Aorta (tissue), 5 donors: ENCODE data around the gene ASTN2. TPM values are rescaled to one million over a fixed set of nuclear protein-coding genes. Genes with fewer than 3 reads are reported as not detected.

Experiments
- ATAC-seq: fragments of 200-7000 bp; cut with Tn5 transposase; one replicate; pipeline ENCODE4 v1.9.1; 2022; ENCODE audit warnings: moderate library complexity; ENCODE audit not compliant: low FRiP score
- DNase-seq, 2 donors: peaks; one replicate each; pipeline ENCODE4 v3.0.0-alpha.2; 2020
- H3K27ac ChIP-seq, 2 donors: one replicate each; pipeline ENCODE4 v1.5.1; 2013; ENCODE audit warnings: low read length in 2 of 2, mild to moderate bottlenecking in 2 of 2, moderate library complexity in 2 of 2, control low read depth in 1 of 2, inconsistent platforms in 1 of 2, low read depth in 1 of 2
- H3K27me3 ChIP-seq, 2 donors: one replicate each; pipeline ENCODE4 v1.6.1; 2013; ENCODE audit warnings: control low read depth in 1 of 2, low read length in 1 of 2, mild to moderate bottlenecking in 1 of 2, moderate library complexity in 1 of 2; ENCODE audit not compliant: insufficient read depth in 2 of 2, control insufficient read depth in 1 of 2
- H3K36me3 ChIP-seq, 2 donors: one replicate each; pipeline ENCODE4 v1.6.1; 2013; ENCODE audit warnings: control low read depth in 1 of 2, low read length in 1 of 2, mild to moderate bottlenecking in 1 of 2; ENCODE audit not compliant: insufficient read depth in 2 of 2, control insufficient read depth in 1 of 2
- H3K4me1 ChIP-seq, 2 donors: one replicate each; pipeline ENCODE4 v1.6.1; 2013; ENCODE audit warnings: low read length in 2 of 2, control low read depth in 1 of 2, mild to moderate bottlenecking in 1 of 2, moderate library complexity in 1 of 2; ENCODE audit not compliant: insufficient read depth in 2 of 2, control insufficient read depth in 1 of 2
- H3K4me3 ChIP-seq, 2 donors: one replicate each; pipeline ENCODE4 v1.5.1; 2013; ENCODE audit warnings: low read length in 2 of 2, control low read depth in 1 of 2, mild to moderate bottlenecking in 1 of 2
- H3K9me3 ChIP-seq: one replicate; pipeline ENCODE4 v1.6.1; 2013; ENCODE audit warnings: mild to moderate bottlenecking, low read length; ENCODE audit not compliant: control insufficient read depth
- WGBS, 2 donors: extraction: QIAGEN DNeasy Blood & Tissue Kit; methylation state at CpG; one replicate each; pipeline ENCODE4 v1.1.7; 2013; 5-methylcytosine and 5-hydroxymethylcytosine counted together
- intact Hi-C, 2 donors: fragments of 100-400 bp; cut with DNase I; formaldehyde crosslinking; loops; one replicate each; pipeline versions ENCODE4 v1.14.2 to v1.15.0; 2022
- polyA plus RNA-seq, 2 donors: library from polyadenylated mRNA; stranded (reverse); fragments of 200-250 nt; gene quantifications; one replicate each; pipeline ENCODE4 v1.2.3, GENCODE V29; 2013
- total RNA-seq, 2 donors: library from RNA; stranded (reverse); fragmentation: NEBNext Ultra II Directional; extraction: Animal tissue kit (Norgen Biotek cat#: 25700); gene quantifications; one replicate each; pipeline ENCODE4 v1.2.1, GENCODE V29; 2021
- donor health status: healthy with polysubstance abuse.
- donor health status: Bipolar disorder and iron deficiency.
- donor health status: DM: no; HTN: no; CAD: no.
- donor health status: DM: no; HTN: no; CAD: no.
- donor health status: DM: yes; HTN: yes; CAD: no.

The ASTN2 gene
- total and polyA plus RNA-seq, 4 donors, result 1.0 to 7.5 (median 4.4) TPM

- WGBS, 2 donors, result 66 to 68% methylated on average over 5 of the region's 5 CpGs
- no peaks in the 10 kb centered on the region for H3K9me3 ChIP-seq
- no peak for ATAC-seq
Observed at GRCh38 chr9:117395151-117395650, 19.7 kb downstream of the ASTN2 start.

GRCh38 chr9:117394655-117395054, 20.2 kb downstream of the ASTN2 start:
- no peak for DNase-seq
- ATAC-seq, result no peak
- Histone ChIP-seq H3K27ac (no peak overlapping the region), H3K36me3 (no peaks in the 10 kb centered on the region), H3K27me3 (no peaks in the 10 kb centered on the region), H3K9me3 (no peaks in the 10 kb centered on the region), H3K4me3 (no peak overlapping the region), H3K4me1 (no peaks in the 10 kb centered on the region)
- 69% methylated on average over 4 of the region's 4 CpGs for WGBS, 2 donors
- intact Hi-C loops, result no loop called here

More at GRCh38 chr9:117395151-117395650, 19.7 kb downstream of the ASTN2 start:
- H3K27me3 ChIP-seq, result no peaks in the 10 kb centered on the region
- no peak for DNase-seq
- intact Hi-C loops, result no loop called here
- no peak overlapping the region for H3K4me3 ChIP-seq
- no peak overlapping the region for H3K27ac ChIP-seq
- H3K36me3 ChIP-seq, result no peaks in the 10 kb centered on the region
- H3K4me1 ChIP-seq, result no peaks in the 10 kb centered on the region

- no peak overlapping the region for H3K4me3 ChIP-seq
- ATAC-seq, result no peak
- no peaks in the 10 kb centered on the region for H3K9me3 ChIP-seq
- H3K27ac ChIP-seq, result no peak overlapping the region
- WGBS, 2 donors, result 54 to 70% methylated on average over 2 of the region's 2 CpGs
- no peaks in the 10 kb centered on the region for H3K36me3 ChIP-seq
- no peaks in the 10 kb centered on the region for H3K27me3 ChIP-seq
- intact Hi-C loops, result no loop called here
- no peak for DNase-seq
- no peaks in the 10 kb centered on the region for H3K4me1 ChIP-seq
Observed at GRCh38 chr9:117392992-117393391, 21.9 kb downstream of the ASTN2 start.

- DNase-seq (no peak), ATAC-seq (no peak)
- Histone ChIP-seq H3K27ac (no peak overlapping the region), H3K4me3 (no peak overlapping the region), H3K4me1 (peaks cover 0 to 2% of the 10 kb centered on the region in 2 donors), H3K27me3 (no peaks in the 10 kb centered on the region), H3K9me3 (peaks cover 2% of the 10 kb centered on the region), H3K36me3 (no peaks in the 10 kb centered on the region)
- WGBS, 2 donors, result 46 to 57% methylated on average over 3 of the region's 3 CpGs
- intact Hi-C loops, result no loop called here
Observed at GRCh38 chr9:117387422-117387821, 27.4 kb downstream of the ASTN2 start.

- 71 to 77% methylated on average over 2 of the region's 2 CpGs for WGBS, 2 donors
- intact Hi-C loops, result no loop called here
- no peaks in the 10 kb centered on the region for H3K9me3 ChIP-seq
- no peak overlapping the region for H3K4me3 ChIP-seq
- peaks cover 0 to 2% of the 10 kb centered on the region in 2 donors for H3K27me3 ChIP-seq
- H3K4me1 ChIP-seq, result peaks cover 0 to 2% of the 10 kb centered on the region in 2 donors
- ATAC-seq (no peak), DNase-seq (no peak)
- no peak overlapping the region for H3K27ac ChIP-seq
- peaks cover 0 to 2% of the 10 kb centered on the region in 2 donors for H3K36me3 ChIP-seq
Observed at GRCh38 chr9:117379341-117379740, 35.5 kb downstream of the ASTN2 start.

GRCh38 chr9:117377046-117377445, 37.8 kb downstream of the ASTN2 start:
- 38 to 39% methylated on average over 5 of the region's 5 CpGs for WGBS, 2 donors
- no peaks in the 10 kb centered on the region for H3K4me1 ChIP-seq
- peaks cover 0 to 2% of the 10 kb centered on the region in 2 donors for H3K27me3 ChIP-seq
- no peaks in the 10 kb centered on the region for H3K9me3 ChIP-seq
- no peak for ATAC-seq
- intact Hi-C loops, result no loop called here
- H3K27ac ChIP-seq, result no peak overlapping the region
- peaks cover 0 to under 1% of the 10 kb centered on the region in 2 donors for H3K36me3 ChIP-seq
- DNase-seq, result no peak
- H3K4me3 ChIP-seq, result no peak overlapping the region

GRCh38 chr9:117375956-117376355, 38.9 kb downstream of the ASTN2 start:
- Histone ChIP-seq H3K36me3 (no peaks in the 10 kb centered on the region), H3K4me1 (no peaks in the 10 kb centered on the region), H3K9me3 (no peaks in the 10 kb centered on the region), H3K4me3 (no peak overlapping the region), H3K27me3 (no peaks in the 10 kb centered on the region), H3K27ac (no peak overlapping the region)
- no peak for DNase-seq
- no peak for ATAC-seq
- WGBS, 2 donors, result 80 to 95% methylated on average over 1 of the region's 1 CpG
- intact Hi-C loops, result no loop called here

- no peaks in the 10 kb centered on the region for H3K27me3 ChIP-seq
- 58 to 72% methylated on average over 4 of the region's 4 CpGs for WGBS, 2 donors
- no peaks in the 10 kb centered on the region for H3K4me1 ChIP-seq
- H3K9me3 ChIP-seq, result no peaks in the 10 kb centered on the region
- no peak overlapping the region for H3K27ac ChIP-seq
- ATAC-seq (no peak), DNase-seq (no peak)
- H3K36me3 ChIP-seq, result no peaks in the 10 kb centered on the region
- intact Hi-C loops, result no loop called here
- no peak overlapping the region for H3K4me3 ChIP-seq
Observed at GRCh38 chr9:117374076-117374725, 40.7 kb downstream of the ASTN2 start.

- no peaks in the 10 kb centered on the region for H3K4me1 ChIP-seq
- no peak overlapping the region for H3K27ac ChIP-seq
- H3K4me3 ChIP-seq, result no peak overlapping the region
- H3K27me3 ChIP-seq, result no peaks in the 10 kb centered on the region
- ATAC-seq (no peak), DNase-seq (no peak)
- WGBS, 2 donors, result 22 to 26% methylated on average over 2 of the region's 2 CpGs
- H3K36me3 ChIP-seq, result no peaks in the 10 kb centered on the region
- intact Hi-C loops, result no loop called here
- H3K9me3 ChIP-seq, result no peaks in the 10 kb centered on the region
Observed at GRCh38 chr9:117368684-117369230, 46.1 kb downstream of the ASTN2 start.
